ENCODE measurements around the gene CAP1.
A peak's percentile ranks its signal among the peaks of the same experiment; 100 is the strongest.
"Not testable (repeated sequence)": the region's sequence is repeated elsewhere in the genome, so short reads cannot be mapped to it uniquely, and the experiment has no call there.

The CAP1 gene

GRCh38 chr1:40040511-40041465, at the start of gene CAP1:
TSS of gene CAP1 (plus strand) at chr1:40040729. CDS start at chr1:40059347, 18,618 bp downstream.
- DNase-seq: peak; percentile 99

- no peak for DNase-seq
Measured at GRCh38 chr1:39992234-39992633, 48.3 kb upstream of the CAP1 start.

GRCh38 chr1:39992888-39993287, 47.6 kb upstream of the CAP1 start:
- no peak for DNase-seq

- DNase-seq: peak; percentile 12
Measured at GRCh38 chr1:39995973-39996393, 44.5 kb upstream of the CAP1 start.

GRCh38 chr1:39996396-39997004, 44.0 kb upstream of the CAP1 start:
- no peak for DNase-seq

GRCh38 chr1:40001456-40001855, 39.1 kb upstream of the CAP1 start:
- DNase-seq: no peak

GRCh38 chr1:40003156-40004093, 37.1 kb upstream of the CAP1 start:
- no peak for DNase-seq

GRCh38 chr1:40004857-40005256, 35.7 kb upstream of the CAP1 start:
- DNase-seq: no peak

- DNase-seq: not testable (repeated sequence)
Measured at GRCh38 chr1:40007481-40008034, 33.0 kb upstream of the CAP1 start.

GRCh38 chr1:40011198-40011597, 29.3 kb upstream of the CAP1 start:
- DNase-seq: no peak

GRCh38 chr1:40014253-40014706, 26.2 kb upstream of the CAP1 start:
- DNase-seq: no peak

GRCh38 chr1:40014812-40015594, 25.5 kb upstream of the CAP1 start:
- no peak for DNase-seq

- no peak for DNase-seq
Measured at GRCh38 chr1:40017951-40018575, 22.5 kb upstream of the CAP1 start.

GRCh38 chr1:40020447-40021085, 20.0 kb upstream of the CAP1 start:
- no peak for DNase-seq

- DNase-seq: no peak
Measured at GRCh38 chr1:40023379-40023944, 17.1 kb upstream of the CAP1 start.

- DNase-seq: no peak
Measured at GRCh38 chr1:40024671-40025070, 15.9 kb upstream of the CAP1 start.

GRCh38 chr1:40027647-40028046, 12.9 kb upstream of the CAP1 start:
- no peak for DNase-seq

GRCh38 chr1:40029608-40030007, 10.9 kb upstream of the CAP1 start:
- DNase-seq: no peak

GRCh38 chr1:40030528-40031135, 9.9 kb upstream of the CAP1 start:
- no peak for DNase-seq

All from CD4-positive, alpha-beta T cell treated with Interferon gamma for 1 hour (primary cell).